Left lung (tissue), 10 donors: ENCODE results near the gene SLC16A14. TPM values are rescaled to one million over a fixed set of nuclear protein-coding genes. Genes with fewer than 3 reads are reported as not detected.
A peak's percentile ranks its signal among the peaks of the same experiment; 100 is the strongest.

Experiments
- ATAC-seq: fragments of 200-7000 bp; cut with Tn5 transposase; one replicate; pipeline ENCODE4 v1.9.1; 2020; ENCODE audit warnings: moderate library complexity
- DNase-seq, 4 donors: peaks; one replicate each; pipeline ENCODE4 v3.0.0-alpha.2; 2013 to 2020
- H3K27ac ChIP-seq, 2 donors: fragments of 200-600 bp; sonication (generic) in 1 of 2; one replicate each; pipeline versions ENCODE4 v1.5.0 to v1.8.0; 2020 to 2021
- H3K27me3 ChIP-seq, 2 donors: fragments of 200-600 bp; sonication (generic) in 1 of 2; one replicate each; pipeline versions ENCODE4 v1.5.0 to v1.8.0; 2020 to 2021
- H3K36me3 ChIP-seq, 2 donors: fragments of 200-600 bp; sonication (generic) in 1 of 2; one replicate each; pipeline versions ENCODE4 v1.5.0 to v1.8.0; 2020 to 2021
- H3K4me1 ChIP-seq, 2 donors: fragments of 200-600 bp; one replicate each; pipeline ENCODE4 v1.8.0; 2021
- H3K4me3 ChIP-seq, 2 donors: fragments of 200-600 bp; sonication (generic) in 1 of 2; one replicate each; pipeline versions ENCODE4 v1.5.0 to v1.8.0; 2020 to 2021; ENCODE audit warnings: mild to moderate bottlenecking in 1 of 2
- H3K9me3 ChIP-seq, 2 donors: fragments of 200-600 bp; sonication (generic) in 1 of 2; one replicate each; pipeline versions ENCODE4 v1.5.0 to v1.8.0; 2020 to 2021
- CTCF ChIP-seq, 2 donors: fragments of 200-600 bp; sonication (generic) in 1 of 2; IDR thresholded peaks; one replicate each; pipeline versions ENCODE4 v1.5.0 to v1.8.0; 2021; ENCODE audit warnings: antibody characterized with exemption in 2 of 2
- intact Hi-C, 2 donors: fragments of 100-400 bp; cut with DNase I; formaldehyde crosslinking; loops; one replicate each; pipeline versions ENCODE4 v1.11.2 to v1.14.2; 2022
- polyA plus RNA-seq, 6 donors: library from polyadenylated mRNA; unstranded; fragments of 120-200 nt; gene quantifications; one replicate each; pipeline ENCODE4 v1.2.1, GENCODE V29; 2013; ENCODE audit not compliant: insufficient read length in 6 of 6
- total RNA-seq, 2 donors: library from RNA; stranded (reverse); fragmentation: NEBNext Ultra II Directional; extraction: Animal tissue kit (Norgen Biotek cat#: 25700); gene quantifications; one replicate each; pipeline ENCODE4 v1.2.1, GENCODE V29; 2021
- donor health status: DM: no; HTN: yes; CAD: no.
- donor health status: DM: no; HTN: no; CAD: no.

SLC16A14 gene
- total and polyA plus RNA-seq, 8 donors: 3.1 to 13.0 (median 10.8) TPM

- Histone ChIP-seq H3K4me3 (no peak overlapping the region), H3K27ac (no peak overlapping the region), H3K4me1 (no peaks in the 10 kb centered on the region), H3K9me3 (no peaks in the 10 kb centered on the region), H3K27me3 (no peaks in the 10 kb centered on the region), H3K36me3 (no peaks in the 10 kb centered on the region)
- no peak for TF ChIP-seq CTCF (IDR thresholded peaks at IDR 0.05)
- ATAC-seq: no peak
- intact Hi-C loops: no loop called here
- no peak for DNase-seq
These were observed 50.6 kb downstream of the SLC16A14 start for GRCh38 chr2:230018153-230018552.

- ATAC-seq (no peak), DNase-seq (no peak)
- Histone ChIP-seq H3K36me3 (no peaks in the 10 kb centered on the region), H3K27me3 (no peaks in the 10 kb centered on the region), H3K4me1 (no peaks in the 10 kb centered on the region), H3K9me3 (no peaks in the 10 kb centered on the region), H3K27ac (no peak overlapping the region), H3K4me3 (no peak overlapping the region)
- intact Hi-C loops: no loop called here
- no peak for TF ChIP-seq CTCF (IDR thresholded peaks at IDR 0.05)
These were observed 51.9 kb downstream of the SLC16A14 start for GRCh38 chr2:230016844-230017243.

- Histone ChIP-seq H3K4me3 (no peak overlapping the region), H3K4me1 (peaks cover 0 to 9% of the 10 kb centered on the region in 2 donors), H3K27me3 (no peaks in the 10 kb centered on the region), H3K27ac (no peak overlapping the region), H3K9me3 (no peaks in the 10 kb centered on the region), H3K36me3 (no peaks in the 10 kb centered on the region)
- ATAC-seq: no peak
- peak in 1 of 4 donors; percentile 32 for DNase-seq
- intact Hi-C loops: no loop called here
- no peak for TF ChIP-seq CTCF (IDR thresholded peaks at IDR 0.05)
These were observed 56.3 kb downstream of the SLC16A14 start for GRCh38 chr2:230012267-230012884.

- Histone ChIP-seq H3K27ac (no peak overlapping the region), H3K4me3 (no peak overlapping the region), H3K36me3 (no peaks in the 10 kb centered on the region), H3K4me1 (peaks cover 0 to 9% of the 10 kb centered on the region in 2 donors), H3K27me3 (no peaks in the 10 kb centered on the region), H3K9me3 (no peaks in the 10 kb centered on the region)
- TF ChIP-seq CTCF (IDR thresholded peaks at IDR 0.05): no peak
- intact Hi-C loops: no loop called here
- ATAC-seq: no peak
- no peak for DNase-seq
These were observed 57.1 kb downstream of the SLC16A14 start for GRCh38 chr2:230011617-230012016.

GRCh38 chr2:230010501-230010900 is 58.2 kb downstream of the SLC16A14 start:
- intact Hi-C loops: no loop called here
- DNase-seq (no peak), ATAC-seq (no peak)
- H3K4me3 ChIP-seq: no peak overlapping the region
- peaks cover 0 to 9% of the 10 kb centered on the region in 2 donors for H3K4me1 ChIP-seq
- TF ChIP-seq CTCF (IDR thresholded peaks at IDR 0.05): no peak
- H3K9me3 ChIP-seq: no peaks in the 10 kb centered on the region
- H3K36me3 ChIP-seq: no peaks in the 10 kb centered on the region
- no peak overlapping the region for H3K27ac ChIP-seq
- no peaks in the 10 kb centered on the region for H3K27me3 ChIP-seq
